ENCODE results near the gene GNAO1. TPM values are rescaled to one million over a fixed set of nuclear protein-coding genes. Genes with fewer than 3 reads are reported as not detected.
"Not testable (repeated sequence)": the region's sequence is repeated elsewhere in the genome, so short reads cannot be mapped to it uniquely, and the experiment has no call there.

The GNAO1 gene
- polyA plus RNA-seq, 1 donor from 2014 or later, result 31.5 TPM

GRCh38 chr16:56389554-56389953 lies 198.3 kb downstream of the GNAO1 start:
- Histone ChIP-seq H3K27me3 (ENCODE audit: insufficient read depth, low read depth, low read length) (no peaks in the 10 kb centered on the region), H4K20me1 (ENCODE audit: insufficient read depth) (no peaks in the 10 kb centered on the region), H3F3A (ENCODE audit: insufficient read depth, low read length, poor library complexity, severe bottlenecking) (no peaks in the 10 kb centered on the region), H3K4me3 (ENCODE audit: low read length) (no peak overlapping the region), H3K27ac (ENCODE audit: low read length) (no peak overlapping the region), H2AFZ (ENCODE audit: low read depth, low read length) (no peak overlapping the region), H3K9me3 (ENCODE audit: low read length) (no peaks in the 10 kb centered on the region), H3K9me2 (ENCODE audit: insufficient read depth, low read length) (no peaks in the 10 kb centered on the region), H3K4me2 (ENCODE audit: low read length) (no peak overlapping the region), H3K9ac (ENCODE audit: low read length) (no peak overlapping the region), H3K79me2 (replicated peaks; ENCODE audit: insufficient read depth, low read length) (no peaks in the 10 kb centered on the region), H3K36me3 (ENCODE audit: insufficient read depth, low read length) (peaks cover 7% of the 10 kb centered on the region)
- no peak for TF ChIP-seq MXI1 (conservative IDR thresholded peaks at IDR 0.05; ENCODE audit: poor library complexity, severe bottlenecking)
- TF ChIP-seq EZH2 (IDR thresholded peaks at IDR 0.05; ENCODE audit: borderline replicate concordance, insufficient read depth, low read length, poor library complexity, severe bottlenecking), result no peak
- no peak for TF ChIP-seq EP300 (conservative IDR thresholded peaks at IDR 0.05; ENCODE audit: poor library complexity, severe bottlenecking)
- no peak for TF ChIP-seq TAF1 (IDR thresholded peaks at IDR 0.05; ENCODE audit: low read depth)
- TF ChIP-seq POLR2AphosphoS5 (IDR thresholded peaks at IDR 0.05), result no peak
- TF ChIP-seq CTCF (IDR thresholded peaks at IDR 0.05; ENCODE audit: poor library complexity, severe bottlenecking), result no peak
- TF ChIP-seq RAD21 (conservative IDR thresholded peaks at IDR 0.05), result no peak
- TF ChIP-seq REST (IDR thresholded peaks at IDR 0.05; ENCODE audit: borderline replicate concordance), result no peak
- TF ChIP-seq SMC3 (conservative IDR thresholded peaks at IDR 0.05; ENCODE audit: poor library complexity), result no peak

- H2AFZ ChIP-seq (ENCODE audit: low read depth, low read length); H3K27ac ChIP-seq (ENCODE audit: low read length); H3K9me3 ChIP-seq (ENCODE audit: low read length); H3K36me3 ChIP-seq (ENCODE audit: insufficient read depth, low read length); H3K4me2 ChIP-seq (ENCODE audit: low read length); H3K9ac ChIP-seq (ENCODE audit: low read length); H4K20me1 ChIP-seq (ENCODE audit: insufficient read depth); H3K79me2 ChIP-seq (replicated peaks; ENCODE audit: insufficient read depth, low read length); H3F3A ChIP-seq (ENCODE audit: insufficient read depth, low read length, poor library complexity, severe bottlenecking); H3K4me3 ChIP-seq (ENCODE audit: low read length); H3K9me2 ChIP-seq (ENCODE audit: insufficient read depth, low read length); H3K27me3 ChIP-seq (ENCODE audit: insufficient read depth, low read depth, low read length): not testable (repeated sequence)
These were observed 205.4 kb downstream of the GNAO1 start for GRCh38 chr16:56396724-56397123.

GRCh38 chr16:56399047-56399446 lies 207.8 kb downstream of the GNAO1 start:
- Histone ChIP-seq H3K4me3 (ENCODE audit: low read length) (no peak overlapping the region), H4K20me1 (ENCODE audit: insufficient read depth) (no peaks in the 10 kb centered on the region), H3F3A (ENCODE audit: insufficient read depth, low read length, poor library complexity, severe bottlenecking) (no peaks in the 10 kb centered on the region), H2AFZ (ENCODE audit: low read depth, low read length) (no peak overlapping the region), H3K27me3 (ENCODE audit: insufficient read depth, low read depth, low read length) (no peaks in the 10 kb centered on the region), H3K27ac (ENCODE audit: low read length) (no peak overlapping the region), H3K9me2 (ENCODE audit: insufficient read depth, low read length) (no peaks in the 10 kb centered on the region), H3K9ac (ENCODE audit: low read length) (no peak overlapping the region), H3K36me3 (ENCODE audit: insufficient read depth, low read length) (peaks cover 11% of the 10 kb centered on the region), H3K4me2 (ENCODE audit: low read length) (no peak overlapping the region), H3K79me2 (replicated peaks; ENCODE audit: insufficient read depth, low read length) (no peaks in the 10 kb centered on the region), H3K9me3 (ENCODE audit: low read length) (no peaks in the 10 kb centered on the region)
- TF ChIP-seq CTCF (IDR thresholded peaks at IDR 0.05; ENCODE audit: poor library complexity, severe bottlenecking) (no peak), TAF1 (IDR thresholded peaks at IDR 0.05; ENCODE audit: low read depth) (no peak), MXI1 (conservative IDR thresholded peaks at IDR 0.05; ENCODE audit: poor library complexity, severe bottlenecking) (no peak), EZH2 (IDR thresholded peaks at IDR 0.05; ENCODE audit: borderline replicate concordance, insufficient read depth, low read length, poor library complexity, severe bottlenecking) (no peak), SMC3 (conservative IDR thresholded peaks at IDR 0.05; ENCODE audit: poor library complexity) (no peak), EP300 (conservative IDR thresholded peaks at IDR 0.05; ENCODE audit: poor library complexity, severe bottlenecking) (no peak), POLR2AphosphoS5 (IDR thresholded peaks at IDR 0.05) (no peak), REST (IDR thresholded peaks at IDR 0.05; ENCODE audit: borderline replicate concordance) (no peak), RAD21 (conservative IDR thresholded peaks at IDR 0.05) (no peak)
